Natural killer cell (primary cell): Measurements from ENCODE around the gene SDR42E2. TPM values are rescaled to one million over a fixed set of nuclear protein-coding genes. Genes with fewer than 3 reads are reported as not detected.

ENCODE experiments used
- ATAC-seq, 3 donors: fragments of 150-1000 bp in 2 of 3; fragments of 200-7000 bp in 1 of 3; cut with Tn5 transposase; 1 replicate in 1 of 3; 2 replicates in 2 of 3; pipeline ENCODE4 v1.10.0; 2021; ENCODE audit warnings: mild to moderate bottlenecking in 2 of 3, moderate library complexity in 2 of 3
- DNase-seq, 2 donors: peaks; one replicate each; pipeline versions ENCODE4 v3.0.0 to v3.0.0-alpha.2; 2013 to 2021; ENCODE audit warnings: mixed read lengths in 1 of 2
- H3K27ac ChIP-seq: one replicate; pipeline ENCODE4 v1.5.1; 2013; ENCODE audit warnings: mild to moderate bottlenecking, low read length
- H3K27me3 ChIP-seq: one replicate; pipeline ENCODE4 v1.6.1; 2013; ENCODE audit warnings: low read length; ENCODE audit not compliant: control insufficient read depth, insufficient read depth
- H3K36me3 ChIP-seq: one replicate; pipeline ENCODE4 v1.6.1; 2013; ENCODE audit warnings: low read length; ENCODE audit not compliant: control insufficient read depth, insufficient read depth
- H3K4me1 ChIP-seq: one replicate; pipeline ENCODE4 v1.6.1; 2013; ENCODE audit warnings: low read length; ENCODE audit not compliant: control insufficient read depth, insufficient read depth
- H3K4me3 ChIP-seq: one replicate; pipeline ENCODE4 v1.5.1; 2013; ENCODE audit warnings: low read length
- H3K9me3 ChIP-seq: one replicate; pipeline ENCODE4 v1.6.1; 2013; ENCODE audit warnings: low read length; ENCODE audit not compliant: control insufficient read depth, insufficient read depth
- H3K27ac Mint-ChIP-seq, 2 donors: one replicate each; pipeline ENCODE4 v1.8.0; 2022; ENCODE audit warnings: mild to moderate bottlenecking in 2 of 2, mixed read lengths in 2 of 2, moderate library complexity in 1 of 2
- H3K27me3 Mint-ChIP-seq, 2 donors: one replicate each; pipeline ENCODE4 v1.8.0; 2022; ENCODE audit warnings: low read depth in 2 of 2, mixed read lengths in 2 of 2
- H3K36me3 Mint-ChIP-seq: one replicate; pipeline ENCODE4 v1.8.0; 2022; ENCODE audit warnings: mixed read lengths
- H3K4me1 Mint-ChIP-seq, 2 donors: one replicate each; pipeline ENCODE4 v1.8.0; 2022; ENCODE audit warnings: mixed read lengths in 2 of 2
- H3K4me3 Mint-ChIP-seq: one replicate; pipeline ENCODE4 v1.8.0; 2022; ENCODE audit warnings: mild to moderate bottlenecking, moderate library complexity, mixed read lengths
- H3K9me3 Mint-ChIP-seq, 2 donors: one replicate each; pipeline ENCODE4 v1.8.0; 2022; ENCODE audit warnings: mixed read lengths in 2 of 2
- WGBS: methylation state at CpG from one replicate; pipeline ENCODE4 v1.1.7; 2013; ENCODE audit warnings: missing lambda C conversion rate; ENCODE audit not compliant: insufficient coverage; 5-methylcytosine and 5-hydroxymethylcytosine counted together
- intact Hi-C: fragments of 100-400 bp; cut with micrococcal nuclease; formaldehyde crosslinking; loops from one replicate; pipeline ENCODE4 v1.14.2; 2022
- total RNA-seq, 4 donors: library from RNA; stranded (reverse); fragments of 120-200 nt in 1 of 4; gene quantifications; one replicate each; pipeline versions ENCODE4 v1.2.3 to v1.2.4, GENCODE V29; 2013 to 2022
- TF ChIP-seq, protein P1 (sequence below): fragments of 200-600 bp; IDR thresholded peaks from one replicate; pipeline ENCODE4 v1.8.0; 2022; ENCODE audit warnings: antibody characterized with exemption

SDR42E2 gene
- total RNA-seq, 3 donors from 2014 or later (not counting 1 experiment from before 2014, with no cell fraction given) = 0.92 to 1.9 (median 0.93) TPM

DNA sequence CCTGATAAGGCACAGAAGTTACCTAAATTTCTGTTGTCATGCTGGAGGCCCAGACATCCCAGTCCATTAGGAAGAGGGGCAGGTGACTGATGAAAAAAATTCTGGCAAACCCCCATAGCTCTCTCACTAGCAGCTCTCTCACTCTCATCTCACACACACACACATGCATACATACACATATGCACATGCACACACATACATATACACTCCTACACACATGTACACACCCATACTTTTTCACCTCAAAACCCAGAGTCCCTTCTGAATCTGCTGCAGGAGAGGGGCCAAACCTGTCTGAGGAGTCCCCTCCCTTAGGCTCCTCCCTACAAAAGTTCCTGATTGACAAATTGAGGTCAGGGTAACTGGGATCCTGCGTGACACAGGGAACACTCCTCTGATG, 22.6 kb upstream of the SDR42E2 start:
- peaks cover 0 to 8% of the 10 kb centered on the region in 2 donors for H3K27me3 Mint-ChIP-seq
- TF ChIP-seq, protein P1, sequence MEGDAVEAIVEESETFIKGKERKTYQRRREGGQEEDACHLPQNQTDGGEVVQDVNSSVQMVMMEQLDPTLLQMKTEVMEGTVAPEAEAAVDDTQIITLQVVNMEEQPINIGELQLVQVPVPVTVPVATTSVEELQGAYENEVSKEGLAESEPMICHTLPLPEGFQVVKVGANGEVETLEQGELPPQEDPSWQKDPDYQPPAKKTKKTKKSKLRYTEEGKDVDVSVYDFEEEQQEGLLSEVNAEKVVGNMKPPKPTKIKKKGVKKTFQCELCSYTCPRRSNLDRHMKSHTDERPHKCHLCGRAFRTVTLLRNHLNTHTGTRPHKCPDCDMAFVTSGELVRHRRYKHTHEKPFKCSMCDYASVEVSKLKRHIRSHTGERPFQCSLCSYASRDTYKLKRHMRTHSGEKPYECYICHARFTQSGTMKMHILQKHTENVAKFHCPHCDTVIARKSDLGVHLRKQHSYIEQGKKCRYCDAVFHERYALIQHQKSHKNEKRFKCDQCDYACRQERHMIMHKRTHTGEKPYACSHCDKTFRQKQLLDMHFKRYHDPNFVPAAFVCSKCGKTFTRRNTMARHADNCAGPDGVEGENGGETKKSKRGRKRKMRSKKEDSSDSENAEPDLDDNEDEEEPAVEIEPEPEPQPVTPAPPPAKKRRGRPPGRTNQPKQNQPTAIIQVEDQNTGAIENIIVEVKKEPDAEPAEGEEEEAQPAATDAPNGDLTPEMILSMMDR = no peak
- no peak for DNase-seq
- H3K4me1 ChIP-seq = no peaks in the 10 kb centered on the region
- 94% methylated on average over 1 of the region's 1 CpG for WGBS
- no peak overlapping the region for H3K4me3 Mint-ChIP-seq
- ATAC-seq = no peak
- H3K4me1 Mint-ChIP-seq = no peaks in the 10 kb centered on the region
- no peak overlapping the region for H3K4me3 ChIP-seq
- H3K36me3 Mint-ChIP-seq = no peaks in the 10 kb centered on the region
- H3K9me3 Mint-ChIP-seq = no peaks in the 10 kb centered on the region
- no peak overlapping the region for H3K27ac Mint-ChIP-seq
- intact Hi-C loops = no loop called here
- H3K9me3 ChIP-seq = no peaks in the 10 kb centered on the region
- no peaks in the 10 kb centered on the region for H3K36me3 ChIP-seq
- no peaks in the 10 kb centered on the region for H3K27me3 ChIP-seq
- no peak overlapping the region for H3K27ac ChIP-seq

DNA sequence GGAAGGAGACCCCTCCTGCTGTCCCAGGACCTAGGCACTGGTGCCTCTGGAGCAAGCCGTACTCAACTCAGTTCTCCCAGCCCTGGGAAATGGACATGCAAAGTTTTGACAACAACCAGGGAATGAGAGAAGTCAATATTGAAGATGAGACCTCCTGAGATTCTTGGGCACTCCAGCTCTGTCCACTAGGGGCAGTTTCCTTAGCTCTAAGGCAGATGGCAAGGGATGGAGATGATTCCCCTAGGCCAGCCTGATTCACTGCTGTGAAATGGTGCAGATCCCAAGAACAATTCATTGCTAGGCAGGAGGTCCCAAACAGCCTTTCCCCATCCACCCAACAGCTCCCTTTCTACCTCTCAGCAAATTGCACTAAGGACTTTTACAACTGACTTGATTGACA, 20.5 kb upstream of the SDR42E2 start:
- TF ChIP-seq, protein P1 = no peak
- DNase-seq (peak in 1 of 2 donors; percentile 14), ATAC-seq (no peak)
- Histone ChIP-seq H3K9me3 (no peaks in the 10 kb centered on the region), H3K27me3 (no peaks in the 10 kb centered on the region), H3K36me3 (no peaks in the 10 kb centered on the region), H3K4me1 (no peaks in the 10 kb centered on the region), H3K27ac (no peak overlapping the region), H3K4me3 (no peak overlapping the region)
- Mint-ChIP-seq H3K27me3 (peaks cover 0 to 5% of the 10 kb centered on the region in 2 donors), H3K4me1 (no peaks in the 10 kb centered on the region), H3K9me3 (no peaks in the 10 kb centered on the region), H3K36me3 (no peaks in the 10 kb centered on the region), H3K4me3 (no peak overlapping the region), H3K27ac (no peak overlapping the region)
- intact Hi-C loops = no loop called here
- 93% methylated on average over 1 of the region's 1 CpG for WGBS

- peaks cover 0 to 5% of the 10 kb centered on the region in 2 donors for H3K27me3 Mint-ChIP-seq
- TF ChIP-seq, protein P1 = no peak
- no peaks in the 10 kb centered on the region for H3K36me3 Mint-ChIP-seq
- intact Hi-C loops = no loop called here
- 94% methylated on average over 6 of the region's 6 CpGs for WGBS
- no peak for DNase-seq
- no peak overlapping the region for H3K4me3 Mint-ChIP-seq
- no peak overlapping the region for H3K4me3 ChIP-seq
- H3K9me3 ChIP-seq = no peaks in the 10 kb centered on the region
- no peaks in the 10 kb centered on the region for H3K4me1 ChIP-seq
- no peaks in the 10 kb centered on the region for H3K9me3 Mint-ChIP-seq
- no peaks in the 10 kb centered on the region for H3K4me1 Mint-ChIP-seq
- no peak overlapping the region for H3K27ac ChIP-seq
- H3K36me3 ChIP-seq = no peaks in the 10 kb centered on the region
- no peak overlapping the region for H3K27ac Mint-ChIP-seq
- H3K27me3 ChIP-seq = no peaks in the 10 kb centered on the region
- no peak for ATAC-seq
These were observed 17.8 kb upstream of the SDR42E2 start for GRCh38 chr16:22144520-22144919.

- Mint-ChIP-seq H3K27me3 (peaks cover 0 to 2% of the 10 kb centered on the region in 2 donors), H3K4me1 (no peaks in the 10 kb centered on the region), H3K4me3 (no peak overlapping the region), H3K36me3 (no peaks in the 10 kb centered on the region), H3K27ac (no peak overlapping the region), H3K9me3 (no peaks in the 10 kb centered on the region)
- DNase-seq (no peak), ATAC-seq (no peak)
- Histone ChIP-seq H3K9me3 (no peaks in the 10 kb centered on the region), H3K27ac (no peak overlapping the region), H3K4me1 (no peaks in the 10 kb centered on the region), H3K36me3 (no peaks in the 10 kb centered on the region), H3K27me3 (no peaks in the 10 kb centered on the region), H3K4me3 (no peak overlapping the region)
- intact Hi-C loops = no loop called here
- TF ChIP-seq, protein P1 = no peak
- WGBS = 79% methylated on average over 8 of the region's 9 CpGs
These were observed 14.5 kb upstream of the SDR42E2 start for GRCh38 chr16:22147853-22148252.
